Fibroblast of mammary gland (primary cell): ENCODE measurements around the gene FBLN1.

Experiments
- DNase-seq: peaks from one replicate; pipeline ENCODE4 v3.0.0-alpha.2; 2010; ENCODE audit warnings: low read depth
- H3K4me3 ChIP-seq: 2 replicates; pipeline ENCODE4 v1.5.1; 2011; ENCODE audit warnings: low read depth, mild to moderate bottlenecking, low read length, moderate library complexity; ENCODE audit not compliant: control insufficient read depth
- TF ChIP-seq, protein P1 (sequence below): conservative IDR thresholded peaks from 2 replicates; pipeline ENCODE4 v1.5.1; 2011; ENCODE audit warnings: low read depth, low read length, inconsistent platforms; ENCODE audit not compliant: control insufficient read depth, insufficient read depth

FBLN1 gene

DNA sequence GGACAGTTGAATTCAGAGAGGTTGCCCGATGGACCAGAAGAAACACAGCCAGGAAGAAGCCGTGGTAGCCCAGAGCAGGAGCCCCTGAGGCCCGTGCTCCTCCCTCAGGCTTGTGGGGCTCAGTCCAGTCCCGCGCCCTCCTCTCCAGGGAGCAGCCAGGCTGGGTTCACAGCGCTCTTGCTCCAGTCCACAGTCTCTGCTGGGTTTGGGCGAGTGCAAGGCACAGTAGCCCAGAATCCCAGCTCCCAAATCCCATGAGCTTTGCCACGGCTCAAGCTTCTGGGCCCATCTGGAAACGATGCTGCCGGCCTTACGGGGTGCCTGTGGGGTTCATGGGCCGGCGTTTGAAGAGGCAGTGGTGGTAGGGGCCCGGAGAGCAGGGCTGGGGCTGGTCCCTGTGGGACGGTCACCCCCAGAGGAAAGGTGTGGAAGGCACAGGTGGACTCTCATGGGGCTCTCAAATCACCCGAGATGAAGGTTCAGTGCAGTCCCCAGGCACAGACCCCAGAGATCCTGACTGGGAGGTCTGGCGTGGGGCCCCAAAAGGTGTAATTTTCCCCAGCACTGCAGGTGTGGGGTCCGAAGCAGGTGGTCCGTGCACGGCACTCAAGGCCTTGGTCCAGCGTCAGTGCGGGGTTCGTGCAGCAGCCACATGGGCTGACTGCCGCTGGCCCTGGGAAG, 138.4 kb downstream of the FBLN1 start:
- no peak for DNase-seq
- no peak overlapping the region for H3K4me3 ChIP-seq
- TF ChIP-seq, protein P1, sequence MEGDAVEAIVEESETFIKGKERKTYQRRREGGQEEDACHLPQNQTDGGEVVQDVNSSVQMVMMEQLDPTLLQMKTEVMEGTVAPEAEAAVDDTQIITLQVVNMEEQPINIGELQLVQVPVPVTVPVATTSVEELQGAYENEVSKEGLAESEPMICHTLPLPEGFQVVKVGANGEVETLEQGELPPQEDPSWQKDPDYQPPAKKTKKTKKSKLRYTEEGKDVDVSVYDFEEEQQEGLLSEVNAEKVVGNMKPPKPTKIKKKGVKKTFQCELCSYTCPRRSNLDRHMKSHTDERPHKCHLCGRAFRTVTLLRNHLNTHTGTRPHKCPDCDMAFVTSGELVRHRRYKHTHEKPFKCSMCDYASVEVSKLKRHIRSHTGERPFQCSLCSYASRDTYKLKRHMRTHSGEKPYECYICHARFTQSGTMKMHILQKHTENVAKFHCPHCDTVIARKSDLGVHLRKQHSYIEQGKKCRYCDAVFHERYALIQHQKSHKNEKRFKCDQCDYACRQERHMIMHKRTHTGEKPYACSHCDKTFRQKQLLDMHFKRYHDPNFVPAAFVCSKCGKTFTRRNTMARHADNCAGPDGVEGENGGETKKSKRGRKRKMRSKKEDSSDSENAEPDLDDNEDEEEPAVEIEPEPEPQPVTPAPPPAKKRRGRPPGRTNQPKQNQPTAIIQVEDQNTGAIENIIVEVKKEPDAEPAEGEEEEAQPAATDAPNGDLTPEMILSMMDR, result no peak

DNA sequence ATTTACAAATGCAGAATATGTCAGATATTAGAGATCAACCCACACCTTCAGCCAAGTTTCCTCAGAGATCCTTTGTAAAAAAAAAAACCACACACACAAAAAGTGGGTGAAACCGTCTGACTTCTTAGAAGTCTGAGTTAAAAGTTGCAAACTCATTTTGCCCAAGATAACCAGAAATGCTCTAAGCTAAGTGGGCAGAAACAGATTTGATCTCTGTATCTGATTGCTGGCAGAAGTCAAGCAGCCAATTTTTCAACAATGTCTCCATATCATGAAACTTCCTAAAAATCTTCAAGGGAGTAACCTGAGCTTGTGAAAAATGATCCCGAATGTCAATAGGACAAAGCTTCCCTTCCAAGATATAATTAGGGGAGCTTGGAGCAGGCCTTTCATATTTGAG, 140.3 kb downstream of the FBLN1 start:
- TF ChIP-seq, protein P1, result no peak
- no peak for DNase-seq
- H3K4me3 ChIP-seq, result no peak overlapping the region

DNA sequence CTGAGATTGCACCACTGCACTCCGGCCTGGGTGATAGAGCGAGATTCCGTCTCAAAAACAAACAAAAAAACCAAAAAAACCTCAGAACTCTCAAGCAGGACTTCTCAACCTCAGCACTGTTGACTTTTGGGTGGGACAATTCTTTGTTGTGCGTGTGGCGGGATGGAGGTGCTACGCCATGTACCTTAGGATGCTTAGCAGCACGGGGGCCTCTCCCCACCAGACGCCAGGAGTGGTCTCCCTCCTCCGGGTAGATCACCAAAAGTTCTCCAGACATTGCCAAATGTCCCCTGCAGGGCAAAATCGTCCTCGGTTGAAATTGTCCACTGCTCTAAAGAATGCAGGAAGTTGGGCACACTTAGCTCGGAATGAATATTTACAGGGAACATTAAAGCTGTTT, 142.0 kb downstream of the FBLN1 start:
- TF ChIP-seq, protein P1, result no peak
- no peak overlapping the region for H3K4me3 ChIP-seq
- no peak for DNase-seq

DNA sequence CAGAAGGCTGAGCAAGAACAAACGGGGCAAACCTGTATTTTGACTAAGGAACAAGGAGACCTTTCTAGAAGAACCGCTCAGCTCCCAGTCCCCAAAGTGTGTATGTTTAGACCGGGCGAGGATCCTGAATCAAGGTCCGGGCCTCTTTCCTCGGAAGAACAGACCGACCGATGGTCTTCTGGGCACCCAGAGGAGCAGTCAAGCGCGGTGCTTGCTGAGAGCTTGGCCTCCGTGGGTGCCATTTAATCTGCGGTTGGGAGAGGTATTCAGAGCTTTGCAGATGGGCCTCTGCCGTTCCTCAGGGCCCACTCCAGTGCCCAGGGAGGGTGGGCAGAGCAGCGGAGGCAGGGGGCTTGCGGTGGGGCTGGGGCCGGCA, 142.5 kb downstream of the FBLN1 start:
- H3K4me3 ChIP-seq, result no peak overlapping the region
- TF ChIP-seq, protein P1, result no peak
- no peak for DNase-seq

DNA sequence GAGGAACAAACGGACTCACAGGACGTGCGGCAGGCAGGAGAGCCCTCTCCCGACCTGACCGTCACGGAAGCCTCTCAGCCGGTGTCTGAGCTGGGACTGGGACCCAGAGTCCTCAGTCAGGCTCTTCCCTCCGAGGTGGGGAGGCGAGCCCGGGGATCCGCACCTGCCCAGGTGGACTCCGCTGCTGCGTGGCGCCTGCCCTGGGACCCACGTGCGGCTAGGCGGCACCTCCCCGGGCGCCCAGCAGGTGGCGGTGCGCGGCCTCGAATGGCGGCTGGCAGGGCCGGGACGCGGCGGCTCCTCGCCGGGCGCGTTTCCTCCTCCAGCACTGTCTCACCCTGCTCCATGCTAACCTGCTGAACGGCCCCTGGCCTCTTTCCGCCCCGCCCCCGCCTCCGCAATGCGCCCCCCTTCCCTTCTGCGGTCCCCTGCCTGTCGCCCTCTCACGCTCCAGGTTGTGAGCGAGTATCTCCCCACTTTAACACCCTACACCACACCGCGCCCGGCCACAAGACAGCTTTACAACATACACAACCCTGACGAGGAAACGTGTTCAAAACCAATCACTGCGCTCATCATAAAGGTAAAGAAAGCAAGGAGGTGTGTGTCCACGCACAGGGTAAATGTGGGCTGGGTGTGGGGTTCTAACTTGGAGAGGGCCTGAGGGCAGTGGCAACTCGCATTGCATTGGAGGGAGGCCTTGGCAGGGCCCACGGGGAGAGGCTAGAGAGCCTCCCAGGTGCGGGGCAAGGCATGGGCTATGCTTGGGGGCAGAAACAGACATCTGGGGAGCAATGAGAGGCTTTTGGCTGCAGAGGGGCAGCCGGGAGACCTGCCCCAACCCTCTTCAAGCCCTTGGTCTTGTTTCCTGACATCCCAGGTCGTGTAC, 143.1 kb downstream of the FBLN1 start:
- no peak overlapping the region for H3K4me3 ChIP-seq
- TF ChIP-seq, protein P1, result no peak
- peak; percentile 27 for DNase-seq

DNA sequence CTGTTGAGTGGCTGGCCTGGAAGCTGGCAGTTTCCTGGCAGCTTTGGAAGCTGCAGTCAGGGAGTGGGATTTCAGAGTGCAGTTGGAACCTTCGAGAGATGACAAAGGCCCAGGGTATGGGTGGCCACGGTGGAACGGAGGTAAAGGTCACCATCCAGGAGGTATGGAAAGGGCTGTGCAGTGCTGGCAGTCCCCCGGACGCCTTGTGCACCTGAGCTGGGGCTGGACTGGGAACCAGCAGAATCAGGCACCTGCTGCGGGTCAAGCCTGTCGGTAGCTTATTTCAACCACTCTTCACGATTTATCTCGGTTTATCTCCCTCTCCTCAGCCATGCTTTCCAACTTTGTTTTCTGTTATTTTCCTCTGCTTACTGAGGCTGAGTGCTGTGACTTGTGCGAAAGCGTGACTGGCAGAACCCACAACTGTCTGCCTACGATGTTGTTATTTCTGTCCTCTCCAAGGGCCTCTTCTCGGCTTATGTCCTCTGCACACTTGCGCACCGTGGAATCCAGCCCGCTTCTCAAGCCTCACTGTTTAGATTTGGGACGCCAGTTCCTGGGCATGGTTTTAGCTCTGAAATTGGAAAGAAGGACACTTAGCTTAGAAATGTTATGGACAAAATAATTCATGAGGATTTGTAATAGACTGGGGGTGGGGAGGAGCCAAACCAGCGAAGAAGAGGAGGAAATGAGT, 145.0 kb downstream of the FBLN1 start:
- no peak overlapping the region for H3K4me3 ChIP-seq
- TF ChIP-seq, protein P1, result no peak
- no peak for DNase-seq
